ENCODE data around the gene SMPDL3B. TPM values are rescaled to one million over a fixed set of nuclear protein-coding genes. Genes with fewer than 3 reads are reported as not detected.

Gene SMPDL3B
- total RNA-seq, 1 experiment from 2014 or later: 31.6 TPM

GRCh38 chr1:27974417-27974781, 39.6 kb downstream of the SMPDL3B start (continued):
- no peak for TF ChIP-seq CTCF (IDR thresholded peaks at IDR 0.05)
- TF ChIP-seq TEAD1 (CRISPR knock-in tag; IDR thresholded peaks at IDR 0.05): no peak
- TF ChIP-seq NFE2L1 (CRISPR knock-in tag; IDR thresholded peaks at IDR 0.05): no peak
- no peak for TF ChIP-seq ZNF512 (CRISPR knock-in tag; IDR thresholded peaks at IDR 0.05; ENCODE audit: borderline replicate concordance)

GRCh38 chr1:27979151-27979858, 44.5 kb downstream of the SMPDL3B start:
- H3K4me1 Mint-ChIP-seq: no peaks in the 10 kb centered on the region
- no peaks in the 10 kb centered on the region for H3K9me3 Mint-ChIP-seq
- H3K27ac Mint-ChIP-seq: no peak overlapping the region
- ATAC-seq (no peak), DNase-seq (ENCODE audit: low spot score) (no peak)
- H3K36me3 Mint-ChIP-seq: no peaks in the 10 kb centered on the region; the same call in 1 of the 2 replicates
- ChIA-PET POLR2A (no interaction called here), CTCF (interaction anchor here (1.3 to 4.2 kb wide), 4 partner anchors 20 to 121 kb away, joined by 3 to 19 read pairs (median 5); partner anchors contain the start of genes THEMIS2 and XKR8)
- no peak overlapping the region for H3K4me3 Mint-ChIP-seq
- TF ChIP-seq NFATC4 (CRISPR knock-in tag; IDR thresholded peaks at IDR 0.05) (no peak), ZBTB43 (CRISPR knock-in tag; IDR thresholded peaks at IDR 0.05) (no peak), ATF1 (CRISPR knock-in tag; IDR thresholded peaks at IDR 0.05) (no peak), ZNF396 (CRISPR knock-in tag; IDR thresholded peaks at IDR 0.05; ENCODE audit: borderline replicate concordance) (no peak), ZNF317 (CRISPR knock-in tag; IDR thresholded peaks at IDR 0.05; ENCODE audit: borderline replicate concordance, low read depth) (no peak), ZNF219 (CRISPR knock-in tag; IDR thresholded peaks at IDR 0.05; ENCODE audit: borderline replicate concordance) (no peak), ZNF416 (CRISPR knock-in tag; IDR thresholded peaks at IDR 0.05) (no peak), AR (CRISPR knock-in tag; IDR thresholded peaks at IDR 0.05) (no peak), ZNF423 (CRISPR knock-in tag; IDR thresholded peaks at IDR 0.05) (no peak), TCF7 (CRISPR knock-in tag; IDR thresholded peaks at IDR 0.05; ENCODE audit: low read depth) (no peak), JUN (CRISPR knock-in tag; IDR thresholded peaks at IDR 0.05) (no peak), KAT7 (CRISPR knock-in tag; IDR thresholded peaks at IDR 0.05; ENCODE audit: borderline replicate concordance) (no peak), ZNF671 (CRISPR knock-in tag; IDR thresholded peaks at IDR 0.05) (no peak)
- H3K27me3 Mint-ChIP-seq (ENCODE audit: low read depth): no peaks in the 10 kb centered on the region

GRCh38 chr1:27979859-27980201, 45.0 kb downstream of the SMPDL3B start:
- Mint-ChIP-seq H3K36me3 (no peaks in the 10 kb centered on the region; the same call in 1 of the 2 replicates), H3K27me3 (ENCODE audit: low read depth) (no peaks in the 10 kb centered on the region), H3K9me3 (no peaks in the 10 kb centered on the region), H3K27ac (no peak overlapping the region), H3K4me3 (no peak overlapping the region), H3K4me1 (no peaks in the 10 kb centered on the region)
- ATAC-seq: no peak
- CTCF ChIA-PET: interaction anchor here (1.3 to 4.2 kb wide), 4 partner anchors 20 to 122 kb away, joined by 3 to 19 read pairs (median 5); partner anchors contain the start of genes THEMIS2 and XKR8
- DNase-seq (ENCODE audit: low spot score): no peak
- POLR2A ChIA-PET: no interaction called here
- TF ChIP-seq E2F4 (CRISPR knock-in tag; IDR thresholded peaks at IDR 0.05; ENCODE audit: borderline replicate concordance, low read depth) (no peak), SP1 (CRISPR knock-in tag; conservative IDR thresholded peaks at IDR 0.05) (no peak), ZNF512 (CRISPR knock-in tag; IDR thresholded peaks at IDR 0.05; ENCODE audit: borderline replicate concordance) (no peak), ETV6 (CRISPR knock-in tag; IDR thresholded peaks at IDR 0.05) (no peak), NR3C1 (CRISPR knock-in tag; conservative IDR thresholded peaks at IDR 0.05; ENCODE audit: low read depth) (no peak), GRHL2 (CRISPR knock-in tag; IDR thresholded peaks at IDR 0.05; ENCODE audit: insufficient replicate concordance, severe bottlenecking) (no peak), NFE2L1 (CRISPR knock-in tag; IDR thresholded peaks at IDR 0.05) (no peak), FOXP1 (CRISPR knock-in tag; IDR thresholded peaks at IDR 0.05; ENCODE audit: borderline replicate concordance) (no peak), TEAD4 (CRISPR knock-in tag; IDR thresholded peaks at IDR 0.05) (no peak)
